ENCODE results near the gene INPP5K.
A peak's percentile ranks its signal among the peaks of the same experiment; 100 is the strongest.
"Not testable (repeated sequence)": the region's sequence is repeated elsewhere in the genome, so short reads cannot be mapped to it uniquely, and the experiment has no call there.

Gene INPP5K

GRCh38 chr17:1516388-1517161 lies at the start of gene INPP5K:
Gene INPP5K, minus strand, starts transcription at chr17:1516612. Its CDS starts 113 bp downstream, at chr17:1516499.
- FAIRE-seq: peak; percentile 99
- DNase-seq (ENCODE audit: extremely low spot score, insufficient read length, low read depth): peak; percentile 98

DNA sequence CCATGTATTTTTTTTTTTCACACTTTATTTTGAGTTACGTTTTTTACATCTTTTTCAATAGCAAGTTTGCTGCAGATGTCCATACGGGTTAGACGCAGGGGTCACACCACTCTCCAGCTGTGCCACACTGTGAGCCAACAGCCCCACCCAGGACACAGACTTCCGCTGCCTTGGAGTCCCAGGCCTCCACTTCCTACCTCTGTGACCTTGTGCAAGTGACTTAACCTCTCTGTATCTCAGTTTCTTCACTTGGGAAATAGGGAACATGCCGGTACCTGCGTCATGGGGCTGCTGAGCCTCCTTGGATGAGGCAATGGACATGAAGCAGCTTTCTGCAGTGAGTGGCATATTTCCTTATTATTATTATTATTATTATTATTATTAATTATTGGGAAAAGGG lies 49.5 kb upstream of the INPP5K start:
- FAIRE-seq (no peak), DNase-seq (ENCODE audit: extremely low spot score, insufficient read length, low read depth) (no peak)

DNA sequence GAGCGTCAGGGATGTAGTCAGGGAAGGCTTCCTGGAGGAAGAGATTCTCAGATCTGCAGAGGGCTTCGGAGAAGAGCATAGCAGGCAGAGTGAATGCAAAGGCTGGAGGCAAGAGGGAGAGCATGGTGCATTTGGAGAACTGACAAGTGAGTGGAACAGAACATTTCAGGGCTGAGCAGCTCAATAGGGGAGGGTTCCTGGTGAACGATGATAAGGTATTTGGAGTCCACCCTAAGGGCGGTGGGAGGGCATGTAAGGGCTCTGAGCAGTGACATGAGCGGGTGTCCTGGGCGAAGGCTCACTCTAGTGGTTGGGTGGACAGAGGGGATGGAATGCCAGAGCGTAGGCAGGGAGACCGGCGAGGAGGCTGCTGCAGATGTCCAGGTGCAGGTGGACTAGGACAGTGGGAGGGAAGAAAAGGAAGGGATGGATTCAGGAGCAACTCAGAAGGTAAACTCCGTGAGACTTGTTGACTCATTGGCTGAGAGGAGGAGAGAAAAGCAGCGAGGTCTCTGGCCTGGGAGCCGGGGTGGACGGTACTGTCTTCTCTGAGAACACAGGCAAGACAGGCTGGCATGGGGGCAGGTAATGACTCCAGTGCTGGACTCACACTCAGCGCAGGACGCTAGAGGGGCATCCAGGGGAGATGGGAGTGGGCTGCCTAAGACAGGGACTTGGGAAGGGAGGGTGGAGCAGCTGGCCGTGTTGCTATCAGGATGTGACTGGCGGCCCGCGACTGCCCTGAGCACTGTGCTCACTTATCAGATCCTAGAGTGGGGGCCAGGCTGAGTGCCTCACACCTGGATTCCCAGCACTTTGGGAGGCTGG lies 47.6 kb upstream of the INPP5K start:
- DNase-seq (ENCODE audit: extremely low spot score, insufficient read length, low read depth) (no peak), FAIRE-seq (no peak)

GRCh38 chr17:1563471-1563785 lies 47.0 kb upstream of the INPP5K start:
- not testable (repeated sequence) for FAIRE-seq; DNase-seq (ENCODE audit: extremely low spot score, insufficient read length, low read depth)

DNA sequence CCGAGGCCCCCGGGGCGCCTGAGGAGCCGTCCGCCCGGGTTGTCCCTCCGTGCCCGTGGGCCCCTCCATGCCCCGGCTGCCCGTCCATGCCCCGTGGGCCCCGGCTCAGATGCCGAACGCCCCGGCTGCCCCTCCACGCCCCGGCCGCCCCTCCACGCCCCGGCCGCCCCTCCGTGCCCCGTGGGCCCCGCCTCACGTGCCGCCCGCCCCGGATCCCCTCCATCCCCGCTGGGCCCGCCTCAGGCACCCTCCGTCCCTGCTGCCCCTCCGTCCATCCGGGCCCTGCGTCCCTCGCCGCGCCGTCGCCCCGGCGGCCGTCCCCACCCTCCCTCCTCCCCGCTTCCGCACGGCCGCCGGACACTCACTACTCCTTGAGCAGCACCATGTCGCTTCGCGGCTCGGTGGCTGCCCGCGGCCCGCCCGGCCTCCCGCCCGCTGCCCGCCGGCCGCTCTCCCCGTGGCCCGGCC lies 45.8 kb upstream of the INPP5K start:
- FAIRE-seq (no peak), DNase-seq (ENCODE audit: extremely low spot score, insufficient read length, low read depth) (no peak)

- no peak for DNase-seq (ENCODE audit: extremely low spot score, insufficient read length, low read depth)
- no peak for FAIRE-seq
Observed at GRCh38 chr17:1561420-1562175, 45.2 kb upstream of the INPP5K start.

DNA sequence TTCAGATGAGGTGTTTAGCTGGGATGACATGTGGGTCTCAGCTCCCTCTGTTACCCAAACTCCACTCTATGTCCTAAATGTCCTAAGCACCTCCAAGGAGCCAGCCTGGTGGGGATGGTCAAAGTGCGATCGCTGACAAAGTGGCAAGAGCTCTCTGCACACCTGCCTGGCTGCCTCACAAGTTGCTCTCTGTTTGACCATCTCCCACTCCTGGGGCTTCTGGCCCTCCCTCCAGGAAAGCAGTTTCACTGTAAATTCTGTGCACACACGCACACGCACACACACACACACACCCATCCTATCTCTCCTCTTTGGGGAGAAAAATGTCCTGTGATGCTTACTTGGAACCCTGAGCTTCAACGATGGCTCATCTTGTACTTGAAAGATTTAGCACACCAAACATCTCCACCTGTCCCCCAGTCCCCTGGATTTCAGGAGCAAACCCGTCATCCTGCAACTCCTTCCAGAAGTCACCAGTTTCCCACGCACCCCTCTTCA lies 44.5 kb upstream of the INPP5K start:
- FAIRE-seq (no peak), DNase-seq (ENCODE audit: extremely low spot score, insufficient read length, low read depth) (no peak)

GRCh38 chr17:1560101-1560857 lies 43.9 kb upstream of the INPP5K start:
- no peak for FAIRE-seq
- DNase-seq (ENCODE audit: extremely low spot score, insufficient read length, low read depth): no peak

DNA sequence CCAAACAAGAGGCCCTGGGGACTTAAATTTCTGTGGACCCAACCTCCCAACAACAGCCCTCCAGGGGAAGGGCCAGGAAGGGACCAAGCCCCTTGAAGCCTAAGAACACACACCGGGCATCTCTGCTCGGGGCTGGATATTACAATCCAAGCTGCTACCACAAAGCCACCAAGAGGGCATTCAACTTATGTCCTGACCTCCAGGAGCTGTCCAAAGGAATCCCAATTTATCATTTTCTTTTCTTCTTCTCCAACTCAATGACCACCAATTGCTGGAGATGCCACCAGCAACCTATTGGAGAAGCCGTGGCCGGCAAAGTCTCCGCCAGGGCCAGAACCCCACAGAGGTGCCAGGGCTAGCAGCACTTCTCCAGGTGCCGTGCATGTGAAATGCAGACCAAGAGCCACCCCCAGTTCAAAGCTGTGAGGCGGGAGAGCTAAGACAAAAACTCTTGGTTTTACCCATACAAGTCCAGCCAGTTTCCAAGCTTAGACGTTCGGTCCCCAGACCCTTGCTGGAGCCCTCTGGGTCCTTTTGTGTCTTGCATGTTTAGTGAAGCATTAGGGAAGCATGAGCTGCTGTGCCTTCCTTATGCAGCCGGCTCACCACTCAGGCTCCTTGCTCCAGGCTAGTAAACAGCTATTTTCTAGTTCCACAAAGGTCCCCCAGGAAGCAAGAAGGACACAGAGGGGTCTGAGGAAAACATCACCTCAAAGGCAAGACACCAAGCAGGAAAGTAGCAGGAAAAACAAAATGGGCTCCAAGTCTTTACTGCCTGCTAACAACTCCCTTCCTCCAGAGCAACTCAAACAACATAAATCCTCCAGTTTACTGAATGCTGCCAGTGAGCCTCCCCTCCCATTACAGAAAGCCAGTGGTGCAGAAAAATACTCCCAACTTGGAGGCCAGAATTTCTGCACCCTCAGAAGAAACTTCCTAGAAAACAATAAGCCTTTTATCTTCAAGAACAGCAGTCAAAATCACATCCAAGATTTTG lies 42.9 kb upstream of the INPP5K start:
- FAIRE-seq (no peak), DNase-seq (ENCODE audit: extremely low spot score, insufficient read length, low read depth) (no peak)

DNA sequence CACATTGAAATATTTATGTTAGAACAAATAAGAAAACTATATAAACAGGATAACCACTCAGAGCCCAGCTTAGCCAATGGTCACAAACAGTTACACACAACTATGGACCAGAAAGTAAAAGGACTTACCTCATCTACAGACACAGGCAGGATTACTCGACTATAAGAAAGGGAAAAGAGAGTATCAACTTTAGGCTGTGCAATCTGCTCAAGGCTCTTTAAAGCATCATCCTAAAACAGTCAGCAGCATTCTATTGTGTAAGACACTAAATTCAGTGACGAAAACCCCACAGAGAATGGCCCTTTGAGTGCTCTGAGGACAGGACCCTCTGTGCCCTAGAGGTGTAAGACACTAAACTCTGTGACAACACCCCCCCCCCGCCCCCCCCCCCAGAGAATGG lies 42.0 kb upstream of the INPP5K start:
- FAIRE-seq (no peak), DNase-seq (ENCODE audit: extremely low spot score, insufficient read length, low read depth) (no peak)

GRCh38 chr17:1557355-1558095 lies 41.1 kb upstream of the INPP5K start:
- DNase-seq (ENCODE audit: extremely low spot score, insufficient read length, low read depth): no peak
- FAIRE-seq: no peak

- peak; percentile 91 for FAIRE-seq
- no peak for DNase-seq (ENCODE audit: extremely low spot score, insufficient read length, low read depth)
Observed at GRCh38 chr17:1555651-1556471, 39.4 kb upstream of the INPP5K start.

DNA sequence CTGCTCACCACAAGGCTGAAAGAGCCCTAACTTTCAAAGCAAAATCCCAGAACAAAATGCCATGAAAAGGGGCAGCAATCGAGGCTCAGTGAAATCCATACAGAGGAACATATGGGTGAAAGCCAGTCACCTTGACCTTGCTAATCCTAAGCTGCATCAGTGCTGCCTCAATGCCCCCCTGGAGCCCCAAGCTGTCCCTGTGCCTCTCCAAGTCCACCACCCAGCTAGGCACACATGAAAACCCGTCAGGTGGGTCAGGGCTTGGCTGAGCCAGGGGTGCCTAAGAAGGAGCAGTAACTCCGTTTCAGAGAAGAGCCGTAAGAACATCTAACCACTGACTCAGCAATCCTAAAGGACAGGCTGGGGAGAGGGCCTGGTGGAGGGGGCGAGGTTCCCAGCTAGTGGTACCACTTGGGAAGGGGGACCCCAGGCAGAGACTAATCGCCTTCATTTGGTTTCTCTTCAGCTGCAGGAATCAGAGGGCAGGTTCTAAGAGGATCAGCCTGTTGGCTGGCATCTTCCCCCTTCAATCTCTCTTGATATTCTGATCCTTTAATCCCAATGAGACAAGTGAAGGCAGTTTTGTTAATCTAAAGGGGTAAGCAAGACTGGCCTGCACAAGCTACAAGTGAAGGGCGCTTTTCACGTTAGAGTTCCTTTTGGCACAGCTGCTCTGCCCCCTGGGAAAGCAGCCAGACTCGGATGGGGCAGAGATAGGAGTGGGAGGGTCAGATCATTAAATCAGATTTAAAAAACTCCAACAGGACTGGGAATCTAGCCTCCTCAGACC lies 38.5 kb upstream of the INPP5K start:
- no peak for DNase-seq (ENCODE audit: extremely low spot score, insufficient read length, low read depth)
- no peak for FAIRE-seq

- no peak for DNase-seq (ENCODE audit: extremely low spot score, insufficient read length, low read depth)
- no peak for FAIRE-seq
Observed at GRCh38 chr17:1553354-1554266, 37.2 kb upstream of the INPP5K start.

DNA sequence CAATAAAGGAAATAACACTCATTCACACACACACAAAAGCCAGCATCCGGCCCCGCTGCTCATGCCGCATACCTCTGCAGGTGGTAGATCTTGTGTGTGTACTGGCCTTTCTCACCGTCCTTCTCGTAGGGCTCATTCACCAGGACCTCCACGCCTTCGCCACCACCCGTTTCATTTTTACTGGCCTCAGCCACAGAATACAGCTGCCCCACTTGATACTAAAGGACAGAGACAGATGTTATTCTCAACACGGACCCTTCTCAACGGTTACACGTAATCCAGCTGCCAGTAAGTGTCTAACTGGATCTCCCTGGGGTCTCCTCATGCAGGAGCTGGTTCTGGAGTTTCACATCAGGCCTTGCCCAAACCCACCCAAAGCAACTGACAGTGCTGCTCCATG lies 36.5 kb upstream of the INPP5K start:
- FAIRE-seq (peak; percentile 90), DNase-seq (ENCODE audit: extremely low spot score, insufficient read length, low read depth) (no peak)

All from GM18507 (cell line).